GM23338 (cell line): ENCODE measurements around the gene BCAR3. TPM values are rescaled to one million over a fixed set of nuclear protein-coding genes. Genes with fewer than 3 reads are reported as not detected.

Experiments
- ATAC-seq: fragments of 200-7000 bp; cut with Tn5 transposase; 3 replicates; pipeline ENCODE4 v1.9.1; 2020
- DNase-seq: peaks from one replicate; pipeline ENCODE4 v3.0.0-alpha.2; 2015; ENCODE audit warnings: low spot score
- H2AFZ ChIP-seq: fragments of 200-600 bp; sonication (generic); 2 replicates; pipeline ENCODE4 v1.8.0; 2016; ENCODE audit warnings: antibody characterized with exemption, mild to moderate bottlenecking, moderate library complexity
- H3F3A ChIP-seq: fragments of 200-600 bp; sonication (generic); replicated peaks from 2 replicates; pipeline ENCODE4 v1.8.0; 2017; ENCODE audit warnings: antibody characterized with exemption, mixed run types, low read depth
- H3K27ac ChIP-seq: fragments of 200-600 bp; sonication (generic); 2 replicates; pipeline ENCODE4 v1.6.1; 2016; ENCODE audit warnings: low read depth
- H3K27me3 ChIP-seq: fragments of 200-600 bp; sonication (generic); 2 replicates; pipeline ENCODE4 v1.8.0; 2016; ENCODE audit warnings: mild to moderate bottlenecking, mixed run types, moderate library complexity; ENCODE audit not compliant: insufficient read depth
- H3K36me3 ChIP-seq: fragments of 200-600 bp; sonication (generic); 2 replicates; pipeline ENCODE4 v1.8.0; 2016; ENCODE audit warnings: mild to moderate bottlenecking; ENCODE audit not compliant: insufficient read depth
- H3K4me1 ChIP-seq: fragments of 200-600 bp; sonication (generic); 2 replicates; pipeline ENCODE4 v1.8.0; 2016; ENCODE audit warnings: mild to moderate bottlenecking, moderate library complexity; ENCODE audit not compliant: insufficient read depth
- H3K4me2 ChIP-seq: fragments of 200-600 bp; sonication (generic); 2 replicates; pipeline ENCODE4 v1.7.1; 2017; ENCODE audit warnings: mixed run types
- H3K4me3 ChIP-seq: fragments of 200-600 bp; sonication (generic); 2 replicates; pipeline ENCODE4 v1.6.1; 2016; ENCODE audit warnings: mixed run types
- H3K79me2 ChIP-seq: fragments of 200-600 bp; sonication (generic); replicated peaks from 2 replicates; pipeline ENCODE4 v1.8.0; 2017; ENCODE audit warnings: mild to moderate bottlenecking; ENCODE audit not compliant: insufficient read depth
- H3K9me2 ChIP-seq: fragments of 200-600 bp; sonication (generic); 2 replicates; pipeline ENCODE4 v1.8.0; 2017; ENCODE audit not compliant: insufficient read depth
- H4K20me1 ChIP-seq: fragments of 200-600 bp; sonication (generic); replicated peaks from 2 replicates; pipeline ENCODE4 v1.8.0; 2017; ENCODE audit warnings: mild to moderate bottlenecking; ENCODE audit not compliant: insufficient read depth
- H3K27ac Mint-ChIP-seq: 2 replicates; pipeline ENCODE4 v1.8.0; 2020; ENCODE audit warnings: inconsistent platforms, mild to moderate bottlenecking, moderate library complexity, mixed read lengths
- H3K27me3 Mint-ChIP-seq: 3 replicates; pipeline ENCODE4 v1.8.0; 2022; ENCODE audit warnings: low read depth, mild to moderate bottlenecking, moderate library complexity, mixed read lengths, inconsistent platforms; ENCODE audit not compliant: insufficient read depth, poor library complexity
- H3K36me3 Mint-ChIP-seq: 3 replicates; pipeline ENCODE4 v1.8.0; 2021; ENCODE audit warnings: low read depth, mild to moderate bottlenecking, inconsistent platforms, moderate library complexity, mixed read lengths
- H3K4me1 Mint-ChIP-seq: 3 replicates; pipeline ENCODE4 v1.8.0; 2020; ENCODE audit warnings: mild to moderate bottlenecking, inconsistent platforms, mixed read lengths
- H3K4me3 Mint-ChIP-seq: 3 replicates; pipeline ENCODE4 v1.8.0; 2021; ENCODE audit warnings: moderate library complexity, mild to moderate bottlenecking, inconsistent platforms, mixed read lengths
- H3K9me3 Mint-ChIP-seq: 3 replicates; pipeline ENCODE4 v1.8.0; 2020; ENCODE audit warnings: moderate library complexity, mild to moderate bottlenecking, inconsistent platforms, mixed read lengths
- CREB1 ChIP-seq: fragments of 250-450 bp; sonication (Bioruptor Pico); IDR thresholded peaks from 2 replicates; pipeline ENCODE4 v1.5.0; 2020; ENCODE audit warnings: low read depth, mild to moderate bottlenecking, moderate library complexity
- CTCF ChIP-seq, 2 experiments: fragments of 200-600 bp in 1 of 2; sonication (generic) in 1 of 2; conservative IDR thresholded peaks; 2 replicates each; pipeline versions ENCODE4 v1.5.1 to v1.6.1; 2016 to 2017; ENCODE audit warnings: antibody characterized with exemption in 2 of 2, low read depth in 2 of 2, mild to moderate bottlenecking in 2 of 2, moderate library complexity in 1 of 2
- ETS1 ChIP-seq: IDR thresholded peaks from 2 replicates; pipeline ENCODE4 v1.6.1; 2016; ENCODE audit warnings: antibody characterized with exemption
- EZH2 ChIP-seq: fragments of 200-600 bp; sonication (generic); IDR thresholded peaks from one replicate; pipeline ENCODE4 v1.8.0; 2017; ENCODE audit warnings: antibody characterized with exemption, mild to moderate bottlenecking, low read depth; ENCODE audit not compliant: unreplicated experiment
- EZH2phosphoT487 ChIP-seq: fragments of 200-600 bp; sonication (generic); IDR thresholded peaks from one replicate; pipeline ENCODE4 v1.8.1; 2018; ENCODE audit warnings: antibody characterized with exemption; ENCODE audit not compliant: unreplicated experiment
- JUNB ChIP-seq: IDR thresholded peaks from one replicate; pipeline ENCODE4 v1.6.1; 2016; ENCODE audit warnings: antibody characterized with exemption; ENCODE audit not compliant: unreplicated experiment
- NANOG ChIP-seq: IDR thresholded peaks from 2 replicates; pipeline ENCODE4 v1.6.1; 2016; ENCODE audit warnings: antibody characterized with exemption, borderline replicate concordance
- POLR2AphosphoS5 ChIP-seq: IDR thresholded peaks from 2 replicates; pipeline ENCODE4 v1.6.1; 2016; ENCODE audit warnings: antibody characterized with exemption, low read depth
- REST ChIP-seq: IDR thresholded peaks from one replicate; pipeline ENCODE4 v1.6.1; 2018; ENCODE audit warnings: antibody characterized with exemption; ENCODE audit not compliant: unreplicated experiment
- STAT1 ChIP-seq: IDR thresholded peaks from one replicate; pipeline ENCODE4 v1.6.1; 2016; ENCODE audit warnings: antibody characterized with exemption; ENCODE audit not compliant: unreplicated experiment
- ZNF114 ChIP-seq: fragments of 250-450 bp; sonication (Bioruptor Pico); IDR thresholded peaks from 2 replicates; pipeline ENCODE4 v1.5.0; 2020; ENCODE audit warnings: mild to moderate bottlenecking, moderate library complexity
- ZNF331 ChIP-seq: fragments of 250-450 bp; sonication (Bioruptor Pico); IDR thresholded peaks from 2 replicates; pipeline ENCODE4 v1.5.0; 2020; ENCODE audit warnings: low read depth, mild to moderate bottlenecking, moderate library complexity
- ZNF462 ChIP-seq: fragments of 250-450 bp; sonication (Bioruptor Pico); IDR thresholded peaks from 2 replicates; pipeline ENCODE4 v1.5.0; 2020; ENCODE audit warnings: mild to moderate bottlenecking, moderate library complexity
- polyA plus RNA-seq: library from polyadenylated mRNA; unstranded; fragments of >200 nt; fragmentation: Nextera tagmentation; extraction: Ambion mirVana; gene quantifications from 2 replicates; pipeline ENCODE4 v1.2.1, GENCODE V29; 2016
- total RNA-seq: library from RNA; depleted of rRNA; stranded (reverse); fragments of >200 nt; shearing (Covaris generic); gene quantifications from 2 replicates; pipeline ENCODE4 v1.2.3, GENCODE V29; 2014

The BCAR3 gene
- total and polyA plus RNA-seq, 2 experiments from 2014 or later = 5.5 to 9.7 TPM

GRCh38 chr1:93675931-93676330 is 5.7 kb downstream of the BCAR3 start:
- Histone ChIP-seq H3K79me2 (peaks cover 34% of the 10 kb centered on the region), H3K36me3 (peaks cover 8% of the 10 kb centered on the region), H3K27ac (no peak overlapping the region), H3K4me1 (peaks cover 9% of the 10 kb centered on the region), H2AFZ (no peak overlapping the region), H3K27me3 (peaks cover 13% of the 10 kb centered on the region), H3F3A (no peaks in the 10 kb centered on the region), H3K4me3 (no peak overlapping the region), H4K20me1 (0 out of 2 replicates have a peak, but pooled peaks cover 2% of the 10 kb centered on the region), H3K9me2 (no peaks in the 10 kb centered on the region), H3K4me2 (no peak overlapping the region)
- no peak for DNase-seq
- H3K4me1 Mint-ChIP-seq = peaks cover 33% of the 10 kb centered on the region
- peaks cover 15% of the 10 kb centered on the region for H3K27me3 Mint-ChIP-seq
- no peaks in the 10 kb centered on the region for H3K9me3 Mint-ChIP-seq
- TF ChIP-seq ETS1 (no peak), NANOG (no peak), EZH2 (no peak), STAT1 (no peak), CREB1 (CRISPR knock-in tag) (no peak), ZNF462 (CRISPR knock-in tag) (no peak), ZNF331 (CRISPR knock-in tag) (no peak), ZNF114 (CRISPR knock-in tag) (no peak), EZH2phosphoT487 (no peak), POLR2AphosphoS5 (no peak), JUNB (no peak), REST (no peak), CTCF (conservative IDR thresholded peaks at IDR 0.05; ENCODE audit: low read depth in 2 of 2) (no peak)
- H3K36me3 Mint-ChIP-seq = peaks cover 6% of the 10 kb centered on the region; the same call in 2 of the 3 replicates
- H3K4me3 Mint-ChIP-seq = no peak overlapping the region
- H3K27ac Mint-ChIP-seq = no peak overlapping the region
- ATAC-seq = no peak
